K562 (cell line): ENCODE results near the gene ARAP1. TPM values are rescaled to one million over a fixed set of nuclear protein-coding genes. Genes with fewer than 3 reads are reported as not detected.

ENCODE experiments used
- ATAC-seq: fragments of 200-7000 bp; cut with Tn5 transposase; 3 replicates; pipeline ENCODE4 v1.9.1; 2020; ENCODE audit warnings: moderate library complexity
- BruUV-seq: library from RNA; stranded (reverse); fragments of 400-500 nt; replicated peaks from 2 replicates; lab custom pipeline; 2021; lab: Mats Ljungman, UMichigan
- CTCF ChIA-PET: fragments of 300-600 bp; formaldehyde crosslinking; extraction: SDS; loops from one replicate; lab custom pipeline; 2021; ENCODE audit warnings: low intra/inter-chr PET ratio; lab: Yijun Ruan, JAX
- POLR2A ChIA-PET: fragments of 300-600, 350-650 bp; sonication (Branson Sonifier 250); formaldehyde crosslinking; extraction: SDS; loops from one replicate; lab custom pipeline; 2021; ENCODE audit warnings: antibody characterized with exemption, inconsistent platforms; lab: Yijun Ruan, JAX
- DNase-seq, 4 experiments: peaks; one replicate each; pipeline versions ENCODE4 v3.0.0 to v3.0.0-alpha.2; 2011 to 2018; ENCODE audit warnings: low spot score in 3 of 4, mixed read lengths in 3 of 4; ENCODE audit errors: extremely low read depth in 1 of 4
- FAIRE-seq: peaks from 2 replicates; lab custom pipeline; 2011; peaks lifted over from hg19 to GRCh38; lab: Jason Lieb, UNC
- H2AFZ ChIP-seq: 2 replicates; pipeline ENCODE4 v1.6.0; 2011; ENCODE audit warnings: low read depth, low read length, control low read depth, inconsistent platforms
- H3K27ac ChIP-seq: fragments of 200-600 bp; 3 replicates; pipeline ENCODE4 v1.8.0; 2011; ENCODE audit warnings: low read depth, mild to moderate bottlenecking, control low read depth, inconsistent platforms, low read length, moderate library complexity, mixed read lengths; ENCODE audit errors: extremely low read depth
- H3K27me3 ChIP-seq, 2 experiments: fragments of 300-600 bp in 1 of 2; 2 replicates in 1 of 2; 3 replicates in 1 of 2; pipeline versions ENCODE4 v1.6.0 to v1.8.0; 2011; ENCODE audit warnings: inconsistent platforms in 2 of 2, low read length in 2 of 2, mild to moderate bottlenecking in 1 of 2, mixed read lengths in 1 of 2, moderate library complexity in 1 of 2; ENCODE audit not compliant: control insufficient read depth in 2 of 2, insufficient read depth in 2 of 2
- H3K36me3 ChIP-seq: fragments of 300-600 bp; 3 replicates; pipeline ENCODE4 v1.8.0; 2011; ENCODE audit warnings: mild to moderate bottlenecking, low read length, inconsistent platforms; ENCODE audit not compliant: control insufficient read depth, insufficient read depth
- H3K4me1 ChIP-seq, 2 experiments: fragments of 200-600 bp in 1 of 2; replicated peaks in 1 of 2; 2 replicates in 1 of 2; 3 replicates in 1 of 2; pipeline versions ENCODE4 v1.5.1 to v1.8.0; 2011; ENCODE audit warnings: inconsistent platforms in 2 of 2, low read length in 2 of 2, mild to moderate bottlenecking in 1 of 2, mixed read lengths in 1 of 2, moderate library complexity in 1 of 2; ENCODE audit not compliant: control insufficient read depth in 2 of 2, insufficient read depth in 2 of 2
- H3K4me2 ChIP-seq: 2 replicates; pipeline ENCODE4 v1.6.1; 2011; ENCODE audit warnings: low read length, control low read depth, inconsistent platforms, mixed read lengths; ENCODE audit not compliant: insufficient read depth
- H3K4me3 ChIP-seq: fragments of 200-600 bp; sonication (generic), shearing (Covaris generic); 2 replicates; pipeline ENCODE4 v1.5.1; 2016; ENCODE audit warnings: control low read depth, inconsistent platforms
- H3K79me2 ChIP-seq: fragments of 200-600 bp; 3 replicates; pipeline ENCODE4 v1.8.0; 2011; ENCODE audit warnings: low read length, inconsistent platforms; ENCODE audit not compliant: control insufficient read depth, insufficient read depth
- H3K9ac ChIP-seq, 2 experiments: 2 replicates each; pipeline versions ENCODE4 v1.6.0 to v1.6.1; 2011; ENCODE audit warnings: low read depth in 2 of 2, low read length in 2 of 2, control low read depth in 1 of 2, inconsistent platforms in 1 of 2, mild to moderate bottlenecking in 1 of 2, mixed read lengths in 1 of 2; ENCODE audit not compliant: insufficient read depth in 1 of 2
- H3K9me1 ChIP-seq: one replicate; pipeline ENCODE4 v1.6.0; 2011; ENCODE audit warnings: inconsistent platforms, mild to moderate bottlenecking, low read length, moderate library complexity; ENCODE audit not compliant: control insufficient read depth, insufficient read depth
- H3K9me3 ChIP-seq: replicated peaks from 2 replicates; pipeline ENCODE4 v1.5.1; 2011; ENCODE audit warnings: low read depth, low read length, inconsistent platforms; ENCODE audit not compliant: control insufficient read depth, insufficient read depth
- H4K20me1 ChIP-seq: replicated peaks from 2 replicates; pipeline ENCODE4 v1.6.1; 2011; ENCODE audit warnings: low read length, inconsistent platforms, mixed read lengths; ENCODE audit not compliant: control insufficient read depth, insufficient read depth
- ATF3 ChIP-seq, 2 experiments: fragments of 450-650 bp in 1 of 2; sonication (generic) in 1 of 2; formaldehyde crosslinking in 1 of 2; IDR thresholded peaks in 1 of 2; conservative IDR thresholded peaks in 1 of 2; 2 replicates each; pipeline versions ENCODE4 v1.6.1 to v1.8.1; 2016 to 2023; ENCODE audit warnings: mild to moderate bottlenecking in 2 of 2, moderate library complexity in 2 of 2, inconsistent platforms in 1 of 2, missing genetic modification reagents in 1 of 2
- EP400 ChIP-seq: fragments of 450-650 bp; IDR thresholded peaks from 2 replicates; pipeline ENCODE4 v1.6.1; 2017; ENCODE audit warnings: antibody characterized with exemption, mild to moderate bottlenecking, moderate library complexity
- GTF2E2 ChIP-seq: fragments of 200-800 bp; sonication (Bioruptor generic); IDR thresholded peaks from 2 replicates; pipeline ENCODE4 v1.6.1; 2016; ENCODE audit warnings: missing genetic modification characterization, missing compliant biosample characterization
- GTF2F1 ChIP-seq: IDR thresholded peaks from 2 replicates; pipeline ENCODE4 v1.6.1; 2011; ENCODE audit warnings: low read depth, low read length, improper control_type of control experiment
- HDGF ChIP-seq: fragments of 450-650 bp; IDR thresholded peaks from 2 replicates; pipeline ENCODE4 v1.6.1; 2016
- PHF8 ChIP-seq: fragments of 200-600 bp; sonication (generic); IDR thresholded peaks from 2 replicates; pipeline ENCODE4 v1.6.1; 2012; ENCODE audit warnings: mixed run types, mild to moderate bottlenecking, inconsistent platforms, low read length, moderate library complexity, borderline replicate concordance
- PREB ChIP-seq: sonication (generic); formaldehyde crosslinking; IDR thresholded peaks from 2 replicates; pipeline ENCODE4 v1.8.1; 2023; ENCODE audit warnings: mild to moderate bottlenecking, missing genetic modification reagents
- SRSF1 ChIP-seq: fragments of 200-400 bp; formaldehyde crosslinking; IDR thresholded peaks from 2 replicates; pipeline ENCODE4 v1.6.1; 2017; ENCODE audit warnings: mild to moderate bottlenecking, low read depth, low read length, moderate library complexity
- TCF7 ChIP-seq: sonication (generic); IDR thresholded peaks from 2 replicates; pipeline ENCODE4 v1.6.1; 2016; ENCODE audit warnings: antibody characterized with exemption, borderline replicate concordance
- ZNF586 ChIP-seq: fragments of 450-650 bp; formaldehyde crosslinking; conservative IDR thresholded peaks from 2 replicates; pipeline ENCODE4 v1.4.0; 2020; ENCODE audit warnings: mild to moderate bottlenecking, moderate library complexity
- WGBS: fragments of 100-300 bp; shearing (Covaris generic); methylation state at CpG from one replicate; pipeline ENCODE4 v1.1.6; 2016; ENCODE audit warnings: low coverage, mixed read lengths; ENCODE audit not compliant: insufficient coverage; ENCODE audit errors: missing lambda C conversion rate; 5-methylcytosine and 5-hydroxymethylcytosine counted together
- in situ Hi-C: fragments of 300-500 bp; cut with MboI; formaldehyde crosslinking; loops from 4 replicates; pipeline ENCODE4 v1.15.0; 2018; ENCODE audit warnings: inconsistent platforms, mixed read lengths
- intact Hi-C: fragments of 100-400 bp; cut with micrococcal nuclease; formaldehyde crosslinking; loops from 2 replicates; pipeline ENCODE4 v1.14.2; 2022
- polyA plus RNA-seq, 8 experiments: library from polyadenylated mRNA; depleted of rRNA in 4 of 8; stranded (reverse) in 5 of 8; unstranded in 3 of 8; fragments of >200 nt; fragmentation: Nextera tagmentation in 2 of 8; fragmentation: Illumina TruSeq in 1 of 8; extraction: Ambion mirVana in 2 of 8; extraction: Trizol in 1 of 8; gene quantifications; 2 replicates each; pipeline versions ENCODE4 v1.2.1 to v1.2.3, GENCODE V29; 2011 to 2014; ENCODE audit warnings: inconsistent platforms in 1 of 8, missing spikeins in 1 of 8
- total RNA-seq, 7 experiments: library from RNA; depleted of rRNA in 6 of 7; stranded (reverse); fragments of >200 nt in 6 of 7; fragmentation: Illumina TruSeq in 2 of 7; extraction: Trizol in 2 of 7; gene quantifications; 2 replicates each; pipeline versions ENCODE4 v1.2.1 to v1.2.3, GENCODE V29; 2011 to 2021; ENCODE audit warnings: low replicate concordance in 1 of 7
- TF ChIP-seq, protein P1 (sequence below): fragments of 450-650 bp; IDR thresholded peaks from 2 replicates; pipeline ENCODE4 v1.6.1; 2017; ENCODE audit warnings: antibody characterized with exemption
- TF ChIP-seq, protein P2 (sequence below), 3 experiments: fragments of 200-800 bp in 1 of 3; sonication (Bioruptor generic) in 1 of 3; sonication (generic) in 1 of 3; formaldehyde crosslinking in 1 of 3; IDR thresholded peaks; 2 replicates each; pipeline versions ENCODE4 v1.6.1 to v1.8.0; 2016 to 2022; ENCODE audit warnings: mild to moderate bottlenecking in 2 of 3, missing compliant biosample characterization in 2 of 3, missing genetic modification characterization in 2 of 3, missing genetic modification reagents in 1 of 3
- TF ChIP-seq, protein P3 (sequence below): fragments of 250-450 bp; sonication (Bioruptor Pico); IDR thresholded peaks from 2 replicates; pipeline ENCODE4 v1.8.0; 2021; ENCODE audit warnings: moderate library complexity, mild to moderate bottlenecking, inconsistent platforms

ARAP1 gene
- total and polyA plus RNA-seq, 9 of the 15 experiments (the other 6 are each of a cell fraction or from before 2014, with no cell fraction given), result 0.23 to 67.0 (median 24.6) TPM

- TF ChIP-seq HDGF, result peak; percentile 90; the same call in 1 of the 2 replicates
These were observed 6.6 kb upstream of the ARAP1 start (continued) for GRCh38 chr11:72758690-72759389.

GRCh38 chr11:72758304-72758689, 6.1 kb upstream of the ARAP1 start:
- Histone ChIP-seq H4K20me1 (no peaks in the 10 kb centered on the region), H3K9me3 (no peaks in the 10 kb centered on the region), H3K27ac (peak overlapping the region; percentile 62), H3K9me1 (no peaks in the 10 kb centered on the region), H2AFZ (no peak overlapping the region), H3K79me2 (no peaks in the 10 kb centered on the region), H3K9ac (peak overlapping the region; percentile 27 to 28; a peak in 3 of 4 replicates), H3K4me3 (no peak overlapping the region), H3K27me3 (no peaks in the 10 kb centered on the region), H3K4me2 (peak overlapping the region; percentile 66), H3K4me1 (peaks cover 20 to 40% of the 10 kb centered on the region in 2 experiments), H3K36me3 (peaks cover 19% of the 10 kb centered on the region; the same call in 2 of the 3 replicates)
- 38% methylated on average over 7 of the region's 7 CpGs for WGBS
- DNase-seq, result peak in 3 of 4 experiments; percentile 48 to 64 (median 51)
- intact Hi-C loops, result no loop called here
- BruUV-seq, result no TSS peak
- POLR2A ChIA-PET, result interaction anchor here (0.6 to 3.0 kb wide), 5 partner anchors 10 to 82 kb away, joined by 3 to 18 read pairs (median 3); no protein-coding TSS in a partner anchor
- peak; percentile 49 for ATAC-seq
- in situ Hi-C loops, result no loop called here
- CTCF ChIA-PET, result no interaction called here
- peak; percentile 68 for FAIRE-seq
- TF ChIP-seq, protein P1, sequence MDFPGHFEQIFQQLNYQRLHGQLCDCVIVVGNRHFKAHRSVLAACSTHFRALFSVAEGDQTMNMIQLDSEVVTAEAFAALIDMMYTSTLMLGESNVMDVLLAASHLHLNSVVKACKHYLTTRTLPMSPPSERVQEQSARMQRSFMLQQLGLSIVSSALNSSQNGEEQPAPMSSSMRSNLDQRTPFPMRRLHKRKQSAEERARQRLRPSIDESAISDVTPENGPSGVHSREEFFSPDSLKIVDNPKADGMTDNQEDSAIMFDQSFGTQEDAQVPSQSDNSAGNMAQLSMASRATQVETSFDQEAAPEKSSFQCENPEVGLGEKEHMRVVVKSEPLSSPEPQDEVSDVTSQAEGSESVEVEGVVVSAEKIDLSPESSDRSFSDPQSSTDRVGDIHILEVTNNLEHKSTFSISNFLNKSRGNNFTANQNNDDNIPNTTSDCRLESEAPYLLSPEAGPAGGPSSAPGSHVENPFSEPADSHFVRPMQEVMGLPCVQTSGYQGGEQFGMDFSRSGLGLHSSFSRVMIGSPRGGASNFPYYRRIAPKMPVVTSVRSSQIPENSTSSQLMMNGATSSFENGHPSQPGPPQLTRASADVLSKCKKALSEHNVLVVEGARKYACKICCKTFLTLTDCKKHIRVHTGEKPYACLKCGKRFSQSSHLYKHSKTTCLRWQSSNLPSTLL, result no peak
- TF ChIP-seq PHF8 (no peak), GTF2E2 (tag) (0 out of 2 replicates have a peak, but pooled peaks have one; percentile 19), ATF3 (IDR thresholded peaks at IDR 0.05) (peak; percentile 96), ATF3 (CRISPR knock-in tag; conservative IDR thresholded peaks at IDR 0.05) (no peak), ZNF586 (CRISPR knock-in tag) (no peak), GTF2F1 (no peak), EP400 (0 out of 2 replicates have a peak, but pooled peaks have one; percentile 0), TCF7 (no peak), SRSF1 (no peak), PREB (CRISPR knock-in tag) (no peak)
- TF ChIP-seq, protein P2, sequence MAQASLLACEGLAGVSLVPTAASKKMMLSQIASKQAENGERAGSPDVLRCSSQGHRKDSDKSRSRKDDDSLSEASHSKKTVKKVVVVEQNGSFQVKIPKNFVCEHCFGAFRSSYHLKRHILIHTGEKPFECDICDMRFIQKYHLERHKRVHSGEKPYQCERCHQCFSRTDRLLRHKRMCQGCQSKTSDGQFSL (CRISPR knock-in tag; IDR thresholded peaks at IDR 0.05), result 0 out of 2 replicates have a peak, but pooled peaks have one; percentile 20
- TF ChIP-seq, protein P2 (tag; IDR thresholded peaks at IDR 0.05), result no peak
- TF ChIP-seq, protein P3, sequence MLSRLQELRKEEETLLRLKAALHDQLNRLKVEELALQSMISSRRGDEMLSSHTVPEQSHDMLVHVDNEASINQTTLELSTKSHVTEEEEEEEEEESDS (CRISPR knock-in tag), result no peak
